Cortex of kidney (tissue), 1 donor: ENCODE data around the gene OTOA.
"Not testable (repeated sequence)": the region's sequence is repeated elsewhere in the genome, so short reads cannot be mapped to it uniquely, and the experiment has no call there.

Source experiments
- DNase-seq: peaks from one replicate; lab custom pipeline; 2025; lab: John Stamatoyannopoulos, UW

The OTOA gene

GRCh38 chr16:21674456-21674855 lies 10.7 kb downstream of the OTOA start:
- not testable (repeated sequence) for DNase-seq

DNA sequence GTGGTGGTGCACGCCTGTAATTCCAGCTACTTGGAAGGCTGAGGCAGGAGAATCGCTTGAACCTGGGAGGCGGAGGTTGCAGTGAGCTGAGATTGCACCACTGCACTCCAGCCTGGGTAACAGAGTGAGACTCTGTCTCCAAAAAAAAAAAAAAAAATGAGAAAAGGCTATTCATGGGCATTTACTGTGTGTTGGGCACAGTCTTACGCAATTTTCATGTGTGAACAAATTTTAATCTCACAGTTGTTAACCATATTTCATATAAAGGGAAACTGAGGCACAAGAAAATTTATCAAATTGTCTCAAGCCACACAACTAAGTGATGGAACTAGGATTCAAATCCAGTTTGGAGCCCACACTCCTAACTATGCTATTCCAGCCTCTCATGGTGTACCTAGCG lies 16.9 kb downstream of the OTOA start:
- DNase-seq = not testable (repeated sequence)

- no peak for DNase-seq
These were observed 19.4 kb downstream of the OTOA start for GRCh38 chr16:21683184-21683583.

DNA sequence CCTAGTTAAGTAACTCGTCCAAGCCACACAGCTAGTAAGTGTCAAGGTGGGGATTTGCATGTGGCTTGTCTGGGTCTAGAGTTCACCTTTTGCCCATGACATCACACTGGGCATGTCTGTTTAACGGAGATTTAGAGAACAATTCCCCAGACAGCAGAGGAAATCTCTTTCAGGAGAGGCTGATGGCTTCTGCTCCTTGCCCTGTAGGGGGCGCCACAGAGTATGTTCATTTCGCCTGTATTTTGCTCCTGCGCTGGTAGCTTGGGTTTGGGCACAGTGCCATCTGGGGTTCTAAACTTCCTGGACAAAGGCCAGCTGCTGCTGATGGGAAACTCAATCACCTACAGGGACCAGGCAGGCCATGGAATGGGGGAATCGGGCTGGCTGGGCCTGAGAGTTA lies 20.4 kb downstream of the OTOA start:
- DNase-seq = no peak

GRCh38 chr16:21685034-21685455 lies 21.3 kb downstream of the OTOA start:
- DNase-seq = no peak

- no peak for DNase-seq
These were observed 25.3 kb downstream of the OTOA start for GRCh38 chr16:21689107-21689506.

- DNase-seq = not testable (repeated sequence)
These were observed 27.2 kb downstream of the OTOA start for GRCh38 chr16:21690967-21691366.

- DNase-seq = no peak
These were observed 30.8 kb downstream of the OTOA start for GRCh38 chr16:21694609-21695008.

DNA sequence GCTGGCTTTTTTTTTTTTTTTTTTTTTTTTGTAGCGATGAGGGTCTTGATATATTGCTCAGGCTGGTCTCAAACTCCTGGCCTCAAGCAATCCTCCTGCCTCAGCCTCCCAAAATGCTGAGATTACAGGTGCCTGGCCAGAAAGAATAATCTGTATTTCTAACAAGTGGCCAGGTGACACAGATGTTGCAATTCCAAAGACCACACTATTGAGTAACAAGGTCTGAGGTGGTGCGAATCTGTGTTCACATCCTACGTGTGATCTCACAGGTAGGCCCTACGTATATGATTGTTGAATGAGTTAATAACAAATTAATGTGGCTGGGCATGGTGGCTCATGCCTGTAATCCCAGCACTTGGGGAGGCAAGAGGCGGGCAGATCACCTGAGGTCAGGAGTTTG lies 33.3 kb downstream of the OTOA start:
- DNase-seq = no peak

DNA sequence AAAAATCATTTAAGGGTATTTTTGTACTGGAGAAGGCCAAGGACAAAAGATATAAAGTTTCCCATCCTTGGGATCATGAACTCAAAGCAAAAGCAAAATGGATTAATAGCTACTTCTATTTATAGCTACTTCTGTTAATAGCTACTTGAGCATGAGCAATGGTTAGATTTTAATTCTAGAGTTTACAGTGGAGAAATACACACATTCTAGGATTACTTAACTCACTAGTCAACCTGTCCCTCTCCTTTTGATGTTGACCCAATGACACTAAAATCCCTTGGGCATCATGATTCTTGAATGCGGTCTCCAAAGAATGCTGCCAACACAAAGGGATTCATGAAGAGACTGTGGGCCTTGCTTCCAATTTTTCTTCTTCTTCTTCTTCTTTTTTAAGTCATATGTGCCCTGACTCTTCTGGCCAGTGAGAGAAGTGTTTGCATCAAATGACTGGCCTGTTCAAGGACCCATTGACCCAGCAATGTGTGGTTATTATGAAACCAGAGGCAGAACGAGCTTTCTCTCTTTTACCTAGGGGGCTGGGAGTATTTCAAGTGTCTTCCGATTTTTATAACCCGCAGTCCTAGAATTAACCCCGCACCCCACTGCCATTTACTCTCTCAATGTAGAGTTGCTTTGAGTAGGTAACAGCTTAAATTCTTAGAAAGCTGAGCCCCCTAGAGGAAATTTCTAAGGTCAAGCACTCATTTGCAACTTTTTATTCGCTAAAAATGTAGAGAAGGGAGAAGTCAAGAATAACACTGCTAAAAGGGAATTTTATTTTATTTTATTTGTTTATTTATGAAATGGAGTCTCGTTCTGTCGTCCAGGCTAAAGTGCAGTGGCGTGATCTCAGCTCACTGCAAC lies 34.6 kb downstream of the OTOA start:
- DNase-seq = no peak

GRCh38 chr16:21701271-21701670 lies 37.5 kb downstream of the OTOA start:
- DNase-seq = no peak

- no peak for DNase-seq
These were observed 38.5 kb downstream of the OTOA start for GRCh38 chr16:21702276-21702675.

DNA sequence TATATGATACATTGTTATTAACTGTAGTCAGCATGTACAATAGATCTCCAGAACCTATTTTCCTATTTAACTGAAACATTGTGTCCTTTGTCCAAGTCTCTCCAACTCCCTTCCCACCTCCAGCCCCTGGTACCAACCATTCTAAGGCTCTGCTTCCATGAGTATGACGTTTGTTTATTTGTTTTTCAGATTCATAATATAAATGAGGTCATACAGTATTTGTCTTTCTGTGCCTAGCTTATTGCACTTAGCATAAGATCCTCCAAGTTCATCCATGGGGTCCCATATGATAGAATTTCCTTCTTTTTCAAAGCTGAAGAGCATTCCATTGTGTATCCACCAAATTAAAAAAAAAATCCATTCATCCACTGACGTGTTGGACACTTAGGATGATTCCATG lies 39.4 kb downstream of the OTOA start:
- DNase-seq = no peak

GRCh38 chr16:21703589-21704174 lies 39.9 kb downstream of the OTOA start:
- DNase-seq = no peak

DNA sequence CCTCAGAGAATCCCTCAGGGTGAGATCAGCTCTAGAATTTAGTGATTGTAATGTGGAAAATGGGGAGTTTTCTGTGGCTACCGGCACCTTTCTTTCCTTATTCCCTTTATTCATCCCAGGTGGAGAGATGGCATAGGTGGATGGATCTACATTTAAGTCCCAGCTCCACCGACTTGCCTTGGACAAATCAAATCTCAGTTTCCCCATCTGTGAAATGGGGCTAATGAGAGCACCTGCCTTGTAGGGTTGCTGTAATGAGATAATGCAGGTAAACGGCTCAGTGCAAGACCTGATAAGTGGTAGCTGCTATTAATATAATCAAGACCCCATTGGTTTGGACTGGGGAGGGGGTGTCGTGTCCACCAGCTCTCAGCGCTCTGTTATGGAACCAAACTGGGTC lies 40.5 kb downstream of the OTOA start:
- no peak for DNase-seq

DNA sequence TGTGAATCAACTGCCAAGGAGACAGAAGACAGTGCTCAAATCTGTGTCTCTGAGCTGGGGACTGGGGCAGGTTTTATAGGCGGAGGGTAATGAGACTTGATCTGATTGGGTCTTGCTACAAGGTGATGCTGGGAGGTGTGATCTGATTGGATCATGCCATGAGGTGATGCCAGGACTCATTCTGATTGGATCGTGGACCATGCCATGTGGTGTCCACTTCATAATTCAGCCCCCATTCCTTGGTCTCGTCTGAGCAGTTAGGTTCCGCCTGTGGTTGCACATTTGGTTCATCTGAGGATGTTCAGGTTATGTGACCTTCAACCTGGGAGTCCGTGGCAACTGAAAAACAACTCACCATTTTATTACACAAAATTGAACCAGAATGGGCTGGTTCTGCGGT lies 41.0 kb downstream of the OTOA start:
- DNase-seq = no peak

GRCh38 chr16:21708533-21709115 lies 44.9 kb downstream of the OTOA start:
- no peak for DNase-seq

GRCh38 chr16:21710938-21711337 lies 47.2 kb downstream of the OTOA start:
- DNase-seq = no peak

GRCh38 chr16:21713549-21714368 lies 50.0 kb downstream of the OTOA start:
- no peak for DNase-seq

DNA sequence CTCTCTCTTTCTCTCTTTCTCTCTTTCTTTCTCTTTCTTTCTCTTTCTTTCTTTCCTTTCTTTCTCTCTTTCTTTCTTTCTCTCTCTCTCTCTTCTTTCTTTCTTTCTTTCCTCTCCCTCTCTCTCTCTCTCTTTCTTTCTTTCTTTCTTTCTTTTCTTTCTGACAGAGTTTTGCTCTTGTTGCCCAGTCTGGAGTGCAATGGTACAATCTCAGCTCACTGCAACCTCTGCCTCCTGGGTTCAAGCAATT lies 50.5 kb downstream of the OTOA start:
- not testable (repeated sequence) for DNase-seq

GRCh38 chr16:21717608-21718007 lies 53.8 kb downstream of the OTOA start:
- DNase-seq = no peak

DNA sequence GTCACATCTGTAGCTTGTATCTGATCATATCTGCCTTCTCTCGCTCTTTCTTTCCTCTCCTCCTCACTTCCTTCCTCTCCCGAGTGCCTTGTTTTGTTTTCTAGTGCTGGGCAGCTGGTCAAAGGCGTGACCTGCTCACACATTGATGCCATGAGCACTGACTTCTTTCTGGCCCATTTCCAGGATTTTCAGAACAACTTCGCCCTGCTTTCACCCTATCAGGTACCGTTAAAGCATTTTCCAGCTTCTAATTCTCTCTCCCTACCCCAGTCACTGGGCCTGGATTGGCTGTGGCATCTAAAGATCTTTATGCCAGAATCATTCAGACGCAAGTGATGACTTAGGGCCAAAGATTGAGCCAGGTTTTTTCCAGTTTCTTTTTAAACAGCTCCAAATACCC lies 55.5 kb downstream of the OTOA start:
- no peak for DNase-seq

DNA sequence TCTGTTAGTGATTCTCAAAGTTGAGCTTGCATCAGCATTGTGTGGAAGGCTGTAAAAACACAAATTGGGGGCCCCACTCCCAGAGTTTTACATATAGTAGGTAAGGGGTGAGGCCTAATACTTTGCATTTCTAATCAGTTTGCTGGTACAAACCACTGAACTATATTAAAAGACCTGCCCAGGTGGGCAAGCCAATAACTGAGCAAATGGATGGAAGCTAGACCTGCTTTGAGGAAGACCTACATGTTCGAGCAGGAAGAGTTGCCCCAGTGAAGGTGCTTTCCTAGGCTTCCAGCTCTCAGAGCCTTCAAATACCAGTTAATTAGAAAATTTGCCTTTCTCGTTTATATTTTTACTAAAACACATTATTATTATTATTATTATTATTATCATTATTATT lies 56.8 kb downstream of the OTOA start:
- no peak for DNase-seq
